SU-DHL-6 (cell line): ENCODE data around the gene GNB2.

Experiments
- CTCF ChIP-seq: fragments of 200-600 bp; sonication (generic); IDR thresholded peaks from one replicate; pipeline ENCODE4 v1.5.1; 2017; ENCODE audit warnings: antibody characterized with exemption, mild to moderate bottlenecking, low read length, moderate library complexity; ENCODE audit not compliant: insufficient read depth, poor library complexity, severe bottlenecking
- EZH2phosphoT487 ChIP-seq: fragments of 200-600 bp; sonication (generic), shearing (Covaris generic); conservative IDR thresholded peaks from 2 replicates; pipeline ENCODE4 v1.6.1; 2018; ENCODE audit warnings: mild to moderate bottlenecking, antibody characterized with exemption, low read length, moderate library complexity, mixed read lengths

- TF ChIP-seq CTCF (no peak), EZH2phosphoT487 (no peak)
Observed at GRCh38 chr7:100723732-100724275, 50.3 kb downstream of the GNB2 start.
